ENCODE results near the gene ATP8B1. TPM values are rescaled to one million over a fixed set of nuclear protein-coding genes. Genes with fewer than 3 reads are reported as not detected.

ATP8B1 gene
- total RNA-seq, 4 donors from 2014 or later = 120 to 321 (median 252) TPM

GRCh38 chr18:57801761-57802212 is 1.3 kb downstream of the ATP8B1 start:
- 8 to 48% methylated on average over 6 to 26 of the region's 26 CpGs for WGBS, 2 donors (ENCODE audit: low coverage in 1 of 2)
- no peaks in the 10 kb centered on the region for H3K36me3 ChIP-seq
- in situ Hi-C loops (cut with MboI; ENCODE audit: low pct_ligation_motif_present in 1 of 4, low pct_unique_long_range_greater_than_20kb in 1 of 4, low sequenced_read_pairs in 3 of 4) = no loop called here
- peak overlapping the region; percentile 85 to 96 (median 92) for H3K27ac ChIP-seq
- DNase-seq = no peak
- H3K4me1 ChIP-seq = peaks cover under 1 to 38% (median 20%) of the 10 kb centered on the region in 4 donors
- peaks cover 33% of the 10 kb centered on the region for H3K27me3 ChIP-seq
- no peak for TF ChIP-seq POLR2A (IDR thresholded peaks at IDR 0.05)
- TF ChIP-seq POLR2AphosphoS5 (IDR thresholded peaks at IDR 0.05) = no peak
- no peak for TF ChIP-seq EP300 (IDR thresholded peaks at IDR 0.05; ENCODE audit: low read depth)
- no peak for TF ChIP-seq CTCF (IDR thresholded peaks at IDR 0.05)
- peak overlapping the region; percentile 43 to 85 (median 74) for H3K4me3 ChIP-seq
- no peaks in the 10 kb centered on the region for H3K9me3 ChIP-seq
- intact Hi-C loops (cut with DNase I; ENCODE audit: low total_unique reads) = no loop called here

- Histone ChIP-seq H3K9me3 (no peaks in the 10 kb centered on the region), H3K36me3 (no peaks in the 10 kb centered on the region), H3K27ac (peak overlapping the region; percentile 85 to 96 (median 92)), H3K4me1 (peaks cover 0 to 39% (median 21%) of the 10 kb centered on the region in 4 donors), H3K4me3 (peak overlapping the region; percentile 43 to 85 (median 74)), H3K27me3 (peaks cover 33% of the 10 kb centered on the region)
- WGBS, 2 donors (ENCODE audit: low coverage in 1 of 2) = 35 to 46% methylated on average over 10 to 14 of the region's 14 CpGs
- no peak for TF ChIP-seq POLR2AphosphoS5 (IDR thresholded peaks at IDR 0.05)
- no peak for TF ChIP-seq EP300 (IDR thresholded peaks at IDR 0.05; ENCODE audit: low read depth)
- no peak for TF ChIP-seq POLR2A (IDR thresholded peaks at IDR 0.05)
- no peak for TF ChIP-seq CTCF (IDR thresholded peaks at IDR 0.05)
- intact Hi-C loops (cut with DNase I; ENCODE audit: low total_unique reads) = no loop called here
- DNase-seq = no peak
- in situ Hi-C loops (cut with MboI; ENCODE audit: low pct_ligation_motif_present in 1 of 4, low pct_unique_long_range_greater_than_20kb in 1 of 4, low sequenced_read_pairs in 3 of 4) = no loop called here
These were observed 1.8 kb downstream of the ATP8B1 start for GRCh38 chr18:57801325-57801724.

- Histone ChIP-seq H3K9me3 (no peaks in the 10 kb centered on the region), H3K27me3 (peaks cover 33% of the 10 kb centered on the region), H3K36me3 (no peaks in the 10 kb centered on the region), H3K27ac (peak overlapping the region; percentile 85 to 96 (median 92)), H3K4me1 (peaks cover 0 to 58% (median 32%) of the 10 kb centered on the region in 4 donors), H3K4me3 (no peak overlapping the region)
- WGBS, 2 donors (ENCODE audit: low coverage in 1 of 2) = 50% methylated on average over 2 to 4 of the region's 4 CpGs
- intact Hi-C loops (cut with DNase I; ENCODE audit: low total_unique reads) = no loop called here
- peak in 1 of 3 donors; percentile 17 for TF ChIP-seq POLR2AphosphoS5 (IDR thresholded peaks at IDR 0.05)
- TF ChIP-seq EP300 (IDR thresholded peaks at IDR 0.05; ENCODE audit: low read depth) = no peak
- DNase-seq = no peak
- in situ Hi-C loops (cut with MboI; ENCODE audit: low pct_ligation_motif_present in 1 of 4, low pct_unique_long_range_greater_than_20kb in 1 of 4, low sequenced_read_pairs in 3 of 4) = no loop called here
These were observed 4.3 kb downstream of the ATP8B1 start for GRCh38 chr18:57798713-57799373.

- H3K36me3 ChIP-seq = no peaks in the 10 kb centered on the region
- H3K9me3 ChIP-seq = no peaks in the 10 kb centered on the region
- H3K27ac ChIP-seq = peak overlapping the region; percentile 85 to 96 (median 92)
- intact Hi-C loops (cut with DNase I; ENCODE audit: low total_unique reads) = no loop called here
- peak; percentile 84 for DNase-seq
- peaks cover 0 to 71% (median 42%) of the 10 kb centered on the region in 4 donors for H3K4me1 ChIP-seq
- H3K4me3 ChIP-seq = peak overlapping the region in 1 of 4 donors; percentile 12
- TF ChIP-seq EP300 (IDR thresholded peaks at IDR 0.05; ENCODE audit: low read depth) (no peak), POLR2AphosphoS5 (IDR thresholded peaks at IDR 0.05) (peak in 2 of 3 donors; percentile 75 to 85), POLR2A (IDR thresholded peaks at IDR 0.05) (no peak)
- H3K27me3 ChIP-seq = peaks cover 22% of the 10 kb centered on the region
- in situ Hi-C loops (cut with MboI; ENCODE audit: low pct_ligation_motif_present in 1 of 4, low pct_unique_long_range_greater_than_20kb in 1 of 4, low sequenced_read_pairs in 3 of 4) = no loop called here
- 49 to 56% methylated on average over 3 of the region's 3 CpGs for WGBS, 2 donors (ENCODE audit: low coverage in 1 of 2)
These were observed 5.9 kb downstream of the ATP8B1 start for GRCh38 chr18:57797209-57797651.

- no peaks in the 10 kb centered on the region for H3K9me3 ChIP-seq
- peaks cover 4 to 83% (median 43%) of the 10 kb centered on the region in 4 donors for H3K4me1 ChIP-seq
- no peak overlapping the region for H3K4me3 ChIP-seq
- intact Hi-C loops (cut with DNase I; ENCODE audit: low total_unique reads) (no loop called here), in situ Hi-C loops (cut with MboI; ENCODE audit: low pct_ligation_motif_present in 1 of 4, low pct_unique_long_range_greater_than_20kb in 1 of 4, low sequenced_read_pairs in 3 of 4) (no loop called here)
- peak; percentile 56 for DNase-seq
- peak overlapping the region; percentile 85 to 96 (median 92) for H3K27ac ChIP-seq
- H3K27me3 ChIP-seq = peaks cover 2% of the 10 kb centered on the region
- peak in 1 of 3 donors; percentile 41 for TF ChIP-seq POLR2AphosphoS5 (IDR thresholded peaks at IDR 0.05)
- TF ChIP-seq EP300 (IDR thresholded peaks at IDR 0.05; ENCODE audit: low read depth) = no peak
- peak in 1 of 5 experiments; percentile 25 for TF ChIP-seq CTCF (IDR thresholded peaks at IDR 0.05)
- TF ChIP-seq POLR2A (IDR thresholded peaks at IDR 0.05) = no peak
- 63 to 74% methylated on average over 4 of the region's 4 CpGs for whole genome bisulfite sequencing, 2 donors (ENCODE audit: low coverage in 1 of 2)
- no peaks in the 10 kb centered on the region for H3K36me3 ChIP-seq
These were observed 8.0 kb downstream of the ATP8B1 start for GRCh38 chr18:57794951-57795728.

Measured in transverse colon (tissue), 4 donors.